Transverse colon (tissue), 4 donors: ENCODE measurements around the gene AOPEP. TPM values are rescaled to one million over a fixed set of nuclear protein-coding genes. Genes with fewer than 3 reads are reported as not detected.
A peak's percentile ranks its signal among the peaks of the same experiment; 100 is the strongest.

Experiments
- DNase-seq: peaks from one replicate; pipeline ENCODE4 v3.0.0-alpha.2; 2019
- H3K27ac ChIP-seq, 4 donors: fragments of 200-600 bp; sonication (generic); 2 replicates each; pipeline ENCODE4 v1.5.1; 2016 to 2018; ENCODE audit warnings: inconsistent platforms in 4 of 4
- H3K27me3 ChIP-seq: fragments of 200-600 bp; sonication (generic); 2 replicates; pipeline ENCODE4 v1.5.1; 2017; ENCODE audit warnings: inconsistent platforms
- H3K36me3 ChIP-seq, 4 donors: fragments of 200-600 bp; sonication (generic); 2 replicates each; pipeline ENCODE4 v1.5.1; 2017 to 2019; ENCODE audit warnings: inconsistent platforms in 4 of 4
- H3K4me1 ChIP-seq, 4 donors: fragments of 200-600 bp; sonication (generic); 2 replicates each; pipeline ENCODE4 v1.5.1; 2017 to 2020; ENCODE audit warnings: inconsistent platforms in 4 of 4
- H3K4me3 ChIP-seq, 4 donors: fragments of 200-600 bp; sonication (generic); 1 replicate in 1 of 4; 2 replicates in 3 of 4; pipeline versions ENCODE4 v1.5.1 to v1.6.1; 2017 to 2019; ENCODE audit warnings: inconsistent platforms in 4 of 4
- H3K9me3 ChIP-seq, 2 donors: fragments of 200-600 bp; sonication (generic); 2 replicates each; pipeline ENCODE4 v1.5.1; 2017 to 2019; ENCODE audit warnings: inconsistent platforms in 2 of 2
- CTCF ChIP-seq, 5 experiments: fragments of 200-600 bp in 3 of 5; fragments of 450-650 bp in 2 of 5; sonication (generic) in 3 of 5; IDR thresholded peaks; 1 replicate in 2 of 5; 2 replicates in 3 of 5; pipeline ENCODE4 v1.5.1; 2016 to 2017; ENCODE audit warnings: antibody characterized with exemption in 5 of 5, inconsistent platforms in 3 of 5, mild to moderate bottlenecking in 2 of 5, moderate library complexity in 1 of 5
- EP300 ChIP-seq: sonication (generic); formaldehyde crosslinking; IDR thresholded peaks from one replicate; pipeline ENCODE4 v1.6.1; 2017; ENCODE audit warnings: antibody characterized with exemption, low read depth
- POLR2A ChIP-seq: fragments of 450-650 bp; IDR thresholded peaks from one replicate; pipeline ENCODE4 v1.6.1; 2016; ENCODE audit warnings: antibody characterized with exemption, mild to moderate bottlenecking, moderate library complexity
- POLR2AphosphoS5 ChIP-seq, 3 donors: sonication (generic); formaldehyde crosslinking; IDR thresholded peaks; one replicate each; pipeline ENCODE4 v1.6.1; 2016; ENCODE audit warnings: antibody characterized with exemption in 3 of 3
- WGBS, 2 donors: methylation state at CpG; one replicate each; pipeline ENCODE4 v1.1.5; 2018; ENCODE audit warnings: low coverage in 1 of 2; 5-methylcytosine and 5-hydroxymethylcytosine counted together
- in situ Hi-C, 4 donors: fragments of 200-750 bp; cut with MboI; loops; one replicate each; pipeline versions ENCODE4 v1.15.0 to v1.15.1; 2017; ENCODE audit warnings: low sequenced_read_pairs in 3 of 4, low pct_ligation_motif_present in 1 of 4, low pct_unique_long_range_greater_than_20kb in 1 of 4
- intact Hi-C: fragments of 100-400 bp; cut with DNase I; formaldehyde crosslinking; loops from one replicate; pipeline ENCODE4 v1.15.1; 2023; ENCODE audit warnings: low total_unique reads
- total RNA-seq, 4 donors: library from RNA; depleted of rRNA; stranded (reverse); fragments of >200 nt; gene quantifications; one replicate each; pipeline ENCODE4 v1.1.0, GENCODE V29; 2016

The AOPEP gene
- total RNA-seq, 4 donors from 2014 or later, result 53.0 to 129 (median 92.7) TPM

- intact Hi-C loops, result no loop called here
- peak overlapping the region; percentile 10 to 49 (median 36) for H3K27ac ChIP-seq
- no peaks in the 10 kb centered on the region for H3K36me3 ChIP-seq
- no peak for DNase-seq
- in situ Hi-C loops, result no loop called here
- TF ChIP-seq POLR2AphosphoS5 (IDR thresholded peaks at IDR 0.05) (no peak), CTCF (IDR thresholded peaks at IDR 0.05) (no peak), POLR2A (no peak), EP300 (no peak)
- 82 to 83% methylated on average over 1 of the region's 1 CpG for WGBS, 2 donors
- no peaks in the 10 kb centered on the region for H3K27me3 ChIP-seq
- no peaks in the 10 kb centered on the region for H3K9me3 ChIP-seq
- no peak overlapping the region for H3K4me3 ChIP-seq
- peaks cover 12 to 35% (median 23%) of the 10 kb centered on the region in 4 donors for H3K4me1 ChIP-seq
Observed at GRCh38 chr9:94801234-94801633, 74.7 kb downstream of the AOPEP start.

GRCh38 chr9:94801681-94802080 lies 75.2 kb downstream of the AOPEP start:
- peak overlapping the region; percentile 2 to 49 (median 36) for H3K27ac ChIP-seq

GRCh38 chr9:94802251-94802650 lies 75.8 kb downstream of the AOPEP start:
- no peaks in the 10 kb centered on the region for H3K36me3 ChIP-seq
- peaks cover 12 to 39% (median 27%) of the 10 kb centered on the region in 4 donors for H3K4me1 ChIP-seq
- 86 to 96% methylated on average over 1 of the region's 1 CpG for WGBS, 2 donors
- no peaks in the 10 kb centered on the region for H3K9me3 ChIP-seq
- TF ChIP-seq POLR2AphosphoS5 (IDR thresholded peaks at IDR 0.05) (no peak), POLR2A (no peak), EP300 (no peak)
- H3K27ac ChIP-seq, result peak overlapping the region; percentile 7 to 49 (median 36)
- DNase-seq, result no peak
- H3K4me3 ChIP-seq, result no peak overlapping the region
- in situ Hi-C loops (no loop called here), intact Hi-C loops (no loop called here)
- no peaks in the 10 kb centered on the region for H3K27me3 ChIP-seq

More at GRCh38 chr9:94801681-94802080, 75.2 kb downstream of the AOPEP start:
- Histone ChIP-seq H3K4me3 (no peak overlapping the region), H3K9me3 (no peaks in the 10 kb centered on the region), H3K27me3 (no peaks in the 10 kb centered on the region), H3K4me1 (peaks cover 12 to 39% (median 27%) of the 10 kb centered on the region in 4 donors), H3K36me3 (no peaks in the 10 kb centered on the region)
- in situ Hi-C loops, result no loop called here
- TF ChIP-seq POLR2A (no peak), EP300 (no peak), POLR2AphosphoS5 (IDR thresholded peaks at IDR 0.05) (no peak), CTCF (IDR thresholded peaks at IDR 0.05) (no peak)
- intact Hi-C loops, result no loop called here
- no peak for DNase-seq

- Histone ChIP-seq H3K9me3 (no peaks in the 10 kb centered on the region), H3K4me1 (peaks cover 12 to 39% (median 26%) of the 10 kb centered on the region in 4 donors), H3K4me3 (no peak overlapping the region), H3K36me3 (no peaks in the 10 kb centered on the region), H3K27me3 (no peaks in the 10 kb centered on the region), H3K27ac (no peak overlapping the region)
- intact Hi-C loops, result no loop called here
- no peak for DNase-seq
- in situ Hi-C loops, result no loop called here
- 59 to 76% methylated on average over 3 of the region's 3 CpGs for WGBS, 2 donors
- TF ChIP-seq EP300 (no peak), CTCF (IDR thresholded peaks at IDR 0.05) (no peak), POLR2AphosphoS5 (IDR thresholded peaks at IDR 0.05) (no peak), POLR2A (no peak)
Observed at GRCh38 chr9:94802793-94803192, 76.3 kb downstream of the AOPEP start.

GRCh38 chr9:94804316-94804715 lies 77.8 kb downstream of the AOPEP start:
- Histone ChIP-seq H3K9me3 (no peaks in the 10 kb centered on the region), H3K27ac (peak overlapping the region in 2 of 4 donors; percentile 71 to 78), H3K36me3 (no peaks in the 10 kb centered on the region), H3K27me3 (no peaks in the 10 kb centered on the region), H3K4me1 (peaks cover 12 to 34% (median 19%) of the 10 kb centered on the region in 4 donors), H3K4me3 (no peak overlapping the region)
- TF ChIP-seq POLR2A (no peak), EP300 (no peak), POLR2AphosphoS5 (IDR thresholded peaks at IDR 0.05) (no peak), CTCF (IDR thresholded peaks at IDR 0.05) (no peak)
- intact Hi-C loops (no loop called here), in situ Hi-C loops (no loop called here)
- no peak for DNase-seq
- WGBS, 2 donors, result 89 to 100% methylated on average over 5 of the region's 5 CpGs
